Prostate gland (tissue), 2 donors: Measurements from ENCODE around the gene BCL11A.

ENCODE experiments used
- POLR2A ChIP-seq: fragments of 450-650 bp; IDR thresholded peaks from one replicate; pipeline ENCODE4 v1.6.1; 2016; ENCODE audit warnings: antibody characterized with exemption, mild to moderate bottlenecking
- POLR2AphosphoS5 ChIP-seq: sonication (generic); formaldehyde crosslinking; IDR thresholded peaks from one replicate; pipeline ENCODE4 v1.6.1; 2017; ENCODE audit warnings: antibody characterized with exemption
- TF ChIP-seq, protein P1 (sequence below), 4 experiments: fragments of 200-600 bp in 2 of 4; fragments of 450-650 bp in 2 of 4; sonication (generic) in 2 of 4; IDR thresholded peaks; 1 replicate in 3 of 4; 2 replicates in 1 of 4; pipeline ENCODE4 v1.5.1; 2016 to 2019; ENCODE audit warnings: antibody characterized with exemption in 4 of 4, mild to moderate bottlenecking in 2 of 4, moderate library complexity in 2 of 4

GRCh38 chr2:60531701-60532133 is 21.7 kb downstream of the BCL11A start:
- TF ChIP-seq, protein P1, sequence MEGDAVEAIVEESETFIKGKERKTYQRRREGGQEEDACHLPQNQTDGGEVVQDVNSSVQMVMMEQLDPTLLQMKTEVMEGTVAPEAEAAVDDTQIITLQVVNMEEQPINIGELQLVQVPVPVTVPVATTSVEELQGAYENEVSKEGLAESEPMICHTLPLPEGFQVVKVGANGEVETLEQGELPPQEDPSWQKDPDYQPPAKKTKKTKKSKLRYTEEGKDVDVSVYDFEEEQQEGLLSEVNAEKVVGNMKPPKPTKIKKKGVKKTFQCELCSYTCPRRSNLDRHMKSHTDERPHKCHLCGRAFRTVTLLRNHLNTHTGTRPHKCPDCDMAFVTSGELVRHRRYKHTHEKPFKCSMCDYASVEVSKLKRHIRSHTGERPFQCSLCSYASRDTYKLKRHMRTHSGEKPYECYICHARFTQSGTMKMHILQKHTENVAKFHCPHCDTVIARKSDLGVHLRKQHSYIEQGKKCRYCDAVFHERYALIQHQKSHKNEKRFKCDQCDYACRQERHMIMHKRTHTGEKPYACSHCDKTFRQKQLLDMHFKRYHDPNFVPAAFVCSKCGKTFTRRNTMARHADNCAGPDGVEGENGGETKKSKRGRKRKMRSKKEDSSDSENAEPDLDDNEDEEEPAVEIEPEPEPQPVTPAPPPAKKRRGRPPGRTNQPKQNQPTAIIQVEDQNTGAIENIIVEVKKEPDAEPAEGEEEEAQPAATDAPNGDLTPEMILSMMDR (IDR thresholded peaks at IDR 0.05): no peak
- TF ChIP-seq POLR2A (no peak), POLR2AphosphoS5 (no peak)
